CD4-positive, alpha-beta T cell treated with Interleukin-15 for 4 hours (primary cell): ENCODE measurements around the gene FXYD6.
"Not testable (repeated sequence)": the region's sequence is repeated elsewhere in the genome, so short reads cannot be mapped to it uniquely, and the experiment has no call there.

Experiments
- DNase-seq: peaks from one replicate; pipeline ENCODE4 v3.0.0-alpha.2; 2020; ENCODE audit warnings: low spot score

Gene FXYD6

GRCh38 chr11:117868815-117869561, 7.5 kb downstream of the FXYD6 start:
- no peak for DNase-seq

GRCh38 chr11:117868088-117868487, 8.4 kb downstream of the FXYD6 start:
- DNase-seq: no peak

DNA sequence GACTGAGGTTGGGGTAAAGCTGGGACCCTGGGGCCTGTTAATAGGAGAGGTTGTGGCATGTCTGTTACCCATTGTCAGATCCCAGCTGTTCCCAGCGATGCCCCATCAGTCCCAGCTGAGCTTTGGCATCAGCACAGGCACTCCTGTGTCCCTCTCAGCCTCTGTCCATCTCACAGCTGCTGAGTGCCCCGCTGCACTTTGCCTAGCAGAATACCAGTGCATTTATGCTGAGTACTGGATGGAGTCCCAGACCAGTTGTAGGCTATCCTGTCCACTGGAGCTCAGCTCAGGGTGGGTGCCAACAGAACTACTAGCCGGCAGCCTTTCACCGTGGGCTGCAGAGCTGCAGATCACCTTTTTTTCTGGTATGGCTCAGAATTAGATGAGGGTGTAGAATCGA, 9.9 kb downstream of the FXYD6 start:
- no peak for DNase-seq

- not testable (repeated sequence) for DNase-seq
Observed at GRCh38 chr11:117865546-117865945, 10.9 kb downstream of the FXYD6 start.

GRCh38 chr11:117863383-117863782, 13.1 kb downstream of the FXYD6 start:
- no peak for DNase-seq

DNA sequence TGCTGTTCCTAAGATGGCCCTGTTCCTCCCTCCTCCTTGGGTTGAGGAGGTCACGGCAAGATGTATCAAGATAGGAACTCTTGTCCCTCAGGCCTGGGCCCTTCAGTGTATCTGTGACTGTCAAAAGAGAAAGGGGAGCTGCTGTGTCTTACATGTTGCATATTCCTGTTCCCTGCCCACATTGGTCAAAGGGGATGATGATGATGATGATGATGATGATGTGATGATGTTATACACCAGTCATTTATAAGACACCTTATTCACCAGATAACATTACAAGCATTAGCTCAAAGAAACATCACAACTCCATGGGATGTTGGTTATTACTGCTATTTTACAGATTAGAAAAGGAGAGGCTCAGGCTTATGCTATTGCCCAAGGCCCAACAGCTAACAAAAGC, 13.7 kb downstream of the FXYD6 start:
- no peak for DNase-seq

DNA sequence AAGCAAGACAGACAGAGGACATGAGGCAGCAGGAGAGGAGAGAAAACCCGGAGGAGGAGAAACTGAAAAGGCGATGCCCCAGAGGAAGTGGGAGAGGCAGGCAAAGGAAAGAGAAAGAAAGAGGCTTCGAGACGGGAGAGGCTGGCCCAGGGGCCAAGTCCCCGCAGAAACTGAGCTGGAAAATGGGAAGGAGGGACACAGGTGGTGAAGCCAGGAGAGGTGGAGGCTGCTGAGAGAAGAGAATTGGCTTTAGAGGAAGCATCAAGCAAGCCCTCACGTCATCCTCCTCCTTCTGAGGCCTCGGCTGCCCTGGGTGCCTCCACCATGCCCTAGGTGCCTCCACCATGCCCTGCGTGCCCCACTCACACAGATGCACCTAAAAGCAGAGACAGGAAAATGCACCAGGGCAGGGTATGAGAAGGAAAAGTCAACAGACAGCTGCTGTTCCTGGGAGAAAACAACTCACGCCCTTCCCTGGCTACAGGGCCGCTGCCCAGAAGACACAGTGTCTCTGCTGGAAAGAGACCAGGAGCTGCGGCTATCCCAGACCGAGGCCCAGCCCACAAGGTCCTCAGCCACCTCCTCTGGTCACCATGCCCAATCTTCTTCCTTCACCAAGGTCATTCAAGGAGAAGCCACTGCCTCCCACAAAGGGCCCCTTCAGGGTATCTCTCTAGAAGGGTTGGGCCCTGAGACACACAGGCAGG, 14.3 kb downstream of the FXYD6 start:
- DNase-seq: no peak

GRCh38 chr11:117861151-117862018, 15.1 kb downstream of the FXYD6 start:
- no peak for DNase-seq

GRCh38 chr11:117860139-117860538, 16.3 kb downstream of the FXYD6 start:
- DNase-seq: no peak

DNA sequence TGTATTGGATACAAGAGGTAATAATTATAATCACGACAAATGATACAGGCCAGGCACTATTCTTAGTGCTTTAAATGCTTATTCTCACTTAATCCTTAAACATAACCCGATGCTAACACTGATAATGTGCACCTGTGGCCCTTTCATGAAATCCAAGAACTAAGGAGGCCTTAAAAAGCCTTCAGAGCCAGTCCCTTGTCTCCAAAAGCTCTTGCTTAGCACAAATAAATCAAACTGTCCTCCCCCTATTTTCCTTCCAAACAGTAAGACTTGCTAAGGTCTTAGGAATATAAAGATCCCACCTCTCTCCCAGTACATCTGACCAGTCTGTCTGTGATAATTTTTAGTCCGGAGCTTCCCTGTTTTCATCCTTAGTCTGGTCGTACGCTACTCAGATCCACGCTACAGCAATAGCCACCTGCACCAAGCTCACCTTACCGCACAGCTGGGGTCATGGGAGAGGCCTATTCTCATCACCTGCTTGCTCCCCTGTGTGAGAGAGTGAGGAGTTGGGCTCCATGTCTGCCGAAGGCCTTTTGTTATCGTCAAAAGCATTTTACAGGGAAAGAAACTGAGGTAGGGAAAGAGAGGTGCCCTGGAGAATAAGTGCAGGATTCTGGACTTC, 16.9 kb downstream of the FXYD6 start:
- DNase-seq: no peak

DNA sequence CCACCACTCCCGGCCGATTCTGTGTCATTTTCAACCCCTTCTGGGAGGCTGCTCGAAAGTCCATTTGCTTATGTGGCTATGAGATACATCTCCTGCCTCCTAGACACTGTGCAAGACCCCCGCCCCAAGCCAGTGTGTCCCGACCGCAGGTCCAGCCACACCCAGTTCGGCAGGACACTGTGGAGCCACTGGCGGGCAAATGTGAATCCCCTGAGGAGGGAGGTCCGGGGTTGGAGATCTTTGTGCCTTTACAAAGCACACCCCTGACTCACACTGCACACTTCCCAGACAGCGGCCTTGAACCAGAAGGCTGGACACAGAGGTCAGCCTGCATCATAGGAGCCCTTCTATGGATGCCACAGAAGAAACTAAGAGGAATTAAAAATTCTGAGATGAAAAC, 17.4 kb downstream of the FXYD6 start:
- DNase-seq: no peak

GRCh38 chr11:117857734-117858414, 18.6 kb downstream of the FXYD6 start:
- no peak for DNase-seq

GRCh38 chr11:117855912-117856651, 20.4 kb downstream of the FXYD6 start:
- DNase-seq: no peak

DNA sequence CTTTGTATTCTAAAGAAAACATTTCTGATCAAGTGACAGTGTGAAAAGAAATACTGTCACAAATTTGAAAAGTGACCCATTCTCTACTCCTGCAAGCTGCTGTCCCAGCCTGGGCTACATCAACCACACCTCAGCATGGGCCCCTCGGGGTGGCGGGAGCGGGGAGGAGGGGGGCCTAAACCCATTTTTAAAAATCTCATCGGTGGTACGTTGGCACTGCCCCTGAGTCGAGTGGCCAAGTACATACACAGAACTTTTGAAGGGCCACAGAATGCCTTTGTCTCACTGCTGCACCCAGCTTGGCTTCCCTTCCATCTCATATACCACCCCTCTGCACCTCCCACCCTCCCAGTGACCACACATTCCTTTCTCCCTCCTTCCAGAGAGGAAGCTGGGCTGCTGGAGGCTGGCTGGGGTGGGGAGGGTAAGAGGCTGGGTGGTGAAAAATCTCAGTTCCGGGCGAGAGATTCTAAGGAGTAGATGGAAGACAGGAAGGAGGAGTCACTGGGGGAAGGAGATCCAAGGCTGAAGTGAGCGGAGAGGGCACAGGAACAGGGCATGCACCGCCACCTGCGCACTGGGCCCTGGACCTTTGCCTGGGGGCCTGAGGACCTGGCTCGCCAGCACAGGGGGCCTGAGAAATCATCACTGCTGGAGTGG, 21.1 kb downstream of the FXYD6 start:
- no peak for DNase-seq

GRCh38 chr11:117852309-117852708, 24.1 kb downstream of the FXYD6 start:
- no peak for DNase-seq

DNA sequence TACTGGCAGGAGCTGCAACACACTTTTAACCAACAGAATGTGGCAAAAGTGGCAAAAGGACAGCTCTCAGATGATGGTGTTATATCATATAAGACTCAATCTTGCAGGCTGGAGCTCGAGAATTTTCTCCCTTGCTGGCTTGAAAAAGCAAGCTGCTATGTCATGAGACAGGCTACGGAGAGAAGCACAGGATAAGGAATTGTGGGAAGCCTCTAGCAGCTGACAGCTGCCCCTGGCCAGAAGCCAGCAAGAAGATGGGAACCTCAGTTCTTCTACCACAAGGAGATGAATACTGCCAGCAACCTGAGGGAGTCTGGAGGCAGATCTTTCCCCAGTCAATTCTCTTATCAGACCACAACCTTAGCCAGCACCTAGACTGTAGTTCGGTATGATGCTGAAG, 24.6 kb downstream of the FXYD6 start:
- DNase-seq: no peak

DNA sequence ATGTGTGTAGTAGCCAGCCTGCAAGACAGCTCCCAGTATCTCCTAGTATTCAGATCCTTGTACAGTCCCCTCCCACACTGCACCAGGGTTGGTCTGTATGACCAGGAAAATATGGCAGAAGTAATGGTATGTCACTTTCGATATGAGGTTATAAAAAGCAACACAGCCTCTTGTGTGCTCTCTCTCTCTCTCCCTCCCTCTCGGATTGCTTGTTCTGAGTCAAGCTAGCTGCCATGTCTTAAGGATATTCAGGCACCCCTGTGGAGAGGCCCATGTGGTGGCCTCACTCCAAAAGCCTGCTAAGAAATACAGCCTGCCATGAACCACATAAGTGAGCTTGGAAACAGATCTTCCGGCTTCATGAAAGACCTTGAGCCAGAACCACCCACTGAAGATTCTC, 25.4 kb downstream of the FXYD6 start:
- no peak for DNase-seq

DNA sequence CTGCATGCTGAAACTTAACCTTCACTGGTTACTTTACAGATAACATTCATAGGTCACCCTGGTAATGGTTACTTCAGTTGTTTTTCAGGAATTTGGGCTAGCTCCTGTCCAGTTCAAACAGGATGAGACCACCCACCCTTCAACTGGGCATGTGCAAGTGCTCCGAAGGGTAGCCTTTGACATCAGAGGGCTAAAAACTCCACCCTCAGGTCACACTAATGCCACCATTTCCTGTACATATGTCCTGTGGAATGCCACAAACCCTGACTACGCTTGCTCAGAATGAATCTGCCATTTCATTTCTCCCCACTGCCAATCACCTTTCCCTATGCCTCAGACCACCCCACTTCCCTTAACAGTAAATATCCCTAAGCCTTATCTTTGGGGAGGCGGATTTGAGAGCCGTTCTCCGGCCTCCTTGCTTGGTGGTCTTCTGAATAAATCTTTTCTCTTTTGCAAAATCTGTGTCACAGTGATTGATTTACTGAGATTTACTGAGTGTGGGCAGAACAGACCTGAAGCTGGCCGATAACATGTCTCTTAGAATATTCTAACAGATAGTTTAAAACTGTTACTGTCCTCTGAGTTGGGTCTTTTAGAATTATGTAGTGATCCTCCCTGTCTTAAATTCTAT, 26.6 kb downstream of the FXYD6 start:
- no peak for DNase-seq

GRCh38 chr11:117843666-117844484, 32.6 kb downstream of the FXYD6 start:
- peak; percentile 82 for DNase-seq
